ENCODE results near the gene PPP2R2C.

DNA sequence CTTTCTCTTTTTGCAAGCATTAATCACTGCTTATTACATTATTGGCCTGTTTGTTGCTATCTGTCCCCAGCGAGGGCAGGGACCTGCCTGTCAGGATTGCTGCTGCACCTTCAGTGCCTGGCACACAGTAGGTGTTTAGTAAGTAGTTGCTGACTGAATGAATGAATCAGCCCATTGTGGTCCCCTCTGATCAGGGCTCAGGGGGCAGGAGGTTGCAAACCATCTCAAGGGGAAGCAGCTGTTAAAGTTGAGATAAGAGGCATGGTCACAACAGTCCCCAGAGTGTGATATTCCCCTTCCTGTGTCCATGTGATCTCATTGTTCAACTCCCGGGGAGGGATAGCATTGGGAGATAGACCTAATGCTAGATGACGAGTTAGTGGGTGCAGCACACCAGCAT lies 117.4 kb downstream of the PPP2R2C start:
- TF ChIP-seq POLR2A (IDR thresholded peaks at IDR 0.05), result no peak
- TF ChIP-seq POLR2AphosphoS5 (IDR thresholded peaks at IDR 0.05), result no peak
- TF ChIP-seq, protein P1, sequence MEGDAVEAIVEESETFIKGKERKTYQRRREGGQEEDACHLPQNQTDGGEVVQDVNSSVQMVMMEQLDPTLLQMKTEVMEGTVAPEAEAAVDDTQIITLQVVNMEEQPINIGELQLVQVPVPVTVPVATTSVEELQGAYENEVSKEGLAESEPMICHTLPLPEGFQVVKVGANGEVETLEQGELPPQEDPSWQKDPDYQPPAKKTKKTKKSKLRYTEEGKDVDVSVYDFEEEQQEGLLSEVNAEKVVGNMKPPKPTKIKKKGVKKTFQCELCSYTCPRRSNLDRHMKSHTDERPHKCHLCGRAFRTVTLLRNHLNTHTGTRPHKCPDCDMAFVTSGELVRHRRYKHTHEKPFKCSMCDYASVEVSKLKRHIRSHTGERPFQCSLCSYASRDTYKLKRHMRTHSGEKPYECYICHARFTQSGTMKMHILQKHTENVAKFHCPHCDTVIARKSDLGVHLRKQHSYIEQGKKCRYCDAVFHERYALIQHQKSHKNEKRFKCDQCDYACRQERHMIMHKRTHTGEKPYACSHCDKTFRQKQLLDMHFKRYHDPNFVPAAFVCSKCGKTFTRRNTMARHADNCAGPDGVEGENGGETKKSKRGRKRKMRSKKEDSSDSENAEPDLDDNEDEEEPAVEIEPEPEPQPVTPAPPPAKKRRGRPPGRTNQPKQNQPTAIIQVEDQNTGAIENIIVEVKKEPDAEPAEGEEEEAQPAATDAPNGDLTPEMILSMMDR (IDR thresholded peaks at IDR 0.05), result no peak
